IMR-90 (cell line): ENCODE data around the gene PPP3R2. TPM values are rescaled to one million over a fixed set of nuclear protein-coding genes. Genes with fewer than 3 reads are reported as not detected.

Source experiments
- ATAC-seq: fragments of 200-7000 bp; cut with Tn5 transposase; 2 replicates; pipeline ENCODE4 v1.9.1; 2020; ENCODE audit warnings: low read depth, mild to moderate bottlenecking, moderate library complexity
- BruUV-seq: library from RNA; stranded (reverse); fragments of 400-500 nt; replicated peaks from 2 replicates; lab custom pipeline; 2021; lab: Mats Ljungman, UMichigan
- CTCF ChIA-PET: fragments of 300-600 bp; formaldehyde crosslinking; extraction: SDS; loops from one replicate; lab custom pipeline; 2021; ENCODE audit warnings: antibody characterized with exemption; lab: Yijun Ruan, JAX
- POLR2A ChIA-PET: fragments of 300-600 bp; sonication (Branson Sonifier 250); formaldehyde crosslinking; loops from one replicate; lab custom pipeline; 2022; ENCODE audit warnings: antibody characterized with exemption; ENCODE audit not compliant: unreplicated experiment; lab: Charles Lee
- DNase-seq: peaks from one replicate; pipeline ENCODE4 v3.0.0; 2013
- H2AFZ ChIP-seq: replicated peaks from 2 replicates; pipeline ENCODE3; 2013; ENCODE audit warnings: low read length, mild to moderate bottlenecking; ENCODE audit not compliant: poor library complexity
- H2AK5ac ChIP-seq: 2 replicates; pipeline ENCODE4 v1.6.1; 2013; ENCODE audit warnings: low read depth, low read length, inconsistent platforms
- H2AK9ac ChIP-seq: replicated peaks from 2 replicates; pipeline ENCODE3; 2013; ENCODE audit warnings: mild to moderate bottlenecking, low read depth, low read length, moderate library complexity; ENCODE audit not compliant: poor library complexity
- H2BK120ac ChIP-seq: 2 replicates; pipeline ENCODE4 v1.6.1; 2013; ENCODE audit warnings: low read depth, low read length, inconsistent platforms
- H2BK15ac ChIP-seq: 3 replicates; pipeline ENCODE4 v1.6.1; 2013; ENCODE audit warnings: low read depth, low read length, inconsistent platforms
- H2BK20ac ChIP-seq: 2 replicates; pipeline ENCODE4 v1.6.1; 2013; ENCODE audit warnings: low read depth, mild to moderate bottlenecking, inconsistent platforms, low read length, moderate library complexity
- H2BK5ac ChIP-seq: 2 replicates; pipeline ENCODE4 v1.6.1; 2013; ENCODE audit warnings: mild to moderate bottlenecking, low read depth, low read length, inconsistent platforms; ENCODE audit not compliant: poor library complexity, severe bottlenecking
- H3K14ac ChIP-seq: replicated peaks from 2 replicates; pipeline ENCODE4 v1.6.1; 2013; ENCODE audit warnings: low read depth, low read length, inconsistent platforms
- H3K18ac ChIP-seq: 2 replicates; pipeline ENCODE4 v1.6.1; 2013; ENCODE audit warnings: low read depth, low read length, control low read depth
- H3K23ac ChIP-seq: 2 replicates; pipeline ENCODE4 v1.6.1; 2013; ENCODE audit warnings: low read depth, low read length, inconsistent platforms
- H3K27ac ChIP-seq: 2 replicates; pipeline ENCODE4 v1.5.1; 2013; ENCODE audit warnings: mild to moderate bottlenecking, control low read depth, low read length; ENCODE audit not compliant: insufficient read depth
- H3K27me3 ChIP-seq: 2 replicates; pipeline ENCODE4 v1.6.1; 2013; ENCODE audit warnings: low read length; ENCODE audit not compliant: control insufficient read depth, insufficient read depth
- H3K36me3 ChIP-seq: 2 replicates; pipeline ENCODE4 v1.6.1; 2013; ENCODE audit warnings: low read length, mixed read lengths; ENCODE audit not compliant: control insufficient read depth, insufficient read depth
- H3K4ac ChIP-seq: 2 replicates; pipeline ENCODE4 v1.6.1; 2013; ENCODE audit warnings: low read depth, low read length, inconsistent platforms
- H3K4me1 ChIP-seq: 2 replicates; pipeline ENCODE4 v1.6.1; 2013; ENCODE audit warnings: low read length, mixed read lengths; ENCODE audit not compliant: control insufficient read depth, insufficient read depth
- H3K4me2 ChIP-seq: 2 replicates; pipeline ENCODE4 v1.6.1; 2013; ENCODE audit warnings: low read depth, mild to moderate bottlenecking, control low read depth, low read length, moderate library complexity
- H3K4me3 ChIP-seq: 2 replicates; pipeline ENCODE4 v1.5.1; 2013; ENCODE audit warnings: low read depth, mild to moderate bottlenecking, control low read depth, low read length, moderate library complexity; ENCODE audit not compliant: insufficient read depth
- H3K56ac ChIP-seq: 2 replicates; pipeline ENCODE4 v1.6.1; 2013; ENCODE audit warnings: low read length, inconsistent platforms; ENCODE audit not compliant: insufficient read depth; ENCODE audit errors: extremely low read depth
- H3K79me1 ChIP-seq, 2 experiments: 2 replicates each; pipeline ENCODE4 v1.6.1; 2013; ENCODE audit warnings: low read length in 2 of 2, inconsistent platforms in 1 of 2, low read depth in 1 of 2
- H3K9ac ChIP-seq: 2 replicates; pipeline ENCODE4 v1.6.1; 2013; ENCODE audit warnings: low read depth, low read length, control low read depth
- H3K9me1 ChIP-seq: 2 replicates; pipeline ENCODE4 v1.6.1; 2013; ENCODE audit warnings: low read length, inconsistent platforms; ENCODE audit not compliant: insufficient read depth
- H3K9me3 ChIP-seq: 2 replicates; pipeline ENCODE4 v1.6.1; 2013; ENCODE audit warnings: low read length; ENCODE audit not compliant: control insufficient read depth, insufficient read depth
- H4K20me1 ChIP-seq: 2 replicates; pipeline ENCODE4 v1.6.1; 2013; ENCODE audit warnings: low read length, inconsistent platforms; ENCODE audit not compliant: insufficient read depth
- H4K5ac ChIP-seq: 2 replicates; pipeline ENCODE4 v1.6.1; 2013; ENCODE audit warnings: mild to moderate bottlenecking, low read depth, low read length, control low read depth
- H4K8ac ChIP-seq, 2 experiments: 2 replicates each; pipeline ENCODE4 v1.6.1; 2013; ENCODE audit warnings: low read depth in 2 of 2, low read length in 2 of 2, control low read depth in 1 of 2, inconsistent platforms in 1 of 2
- H4K91ac ChIP-seq: 2 replicates; pipeline ENCODE4 v1.6.1; 2013; ENCODE audit warnings: low read depth, low read length, inconsistent platforms; ENCODE audit not compliant: insufficient read depth
- BHLHE40 ChIP-seq: fragments of 150-350 bp; IDR thresholded peaks from 2 replicates; pipeline ENCODE4 v1.6.1; 2016; ENCODE audit warnings: mild to moderate bottlenecking, low read depth, low read length
- CEBPB ChIP-seq: IDR thresholded peaks from 2 replicates; pipeline ENCODE4 v1.6.1; 2012; ENCODE audit warnings: low read depth, low read length, improper control_type of control experiment
- CHD1 ChIP-seq: IDR thresholded peaks from 2 replicates; pipeline ENCODE4 v1.6.1; 2012; ENCODE audit warnings: low read depth, low read length, improper control_type of control experiment
- FOS ChIP-seq: fragments of 150-350 bp; IDR thresholded peaks from 2 replicates; pipeline ENCODE4 v1.6.1; 2016; ENCODE audit warnings: low read depth, low read length
- MAFK ChIP-seq: IDR thresholded peaks from 2 replicates; pipeline ENCODE4 v1.6.1; 2012; ENCODE audit warnings: low read depth, low read length, improper control_type of control experiment
- MAZ ChIP-seq: IDR thresholded peaks from 2 replicates; pipeline ENCODE4 v1.6.1; 2012; ENCODE audit warnings: low read depth, mild to moderate bottlenecking, low read length, improper control_type of control experiment, moderate library complexity, borderline replicate concordance
- MXI1 ChIP-seq: IDR thresholded peaks from 2 replicates; pipeline ENCODE4 v1.6.1; 2012; ENCODE audit warnings: low read depth, mild to moderate bottlenecking, low read length, moderate library complexity, borderline replicate concordance
- NFE2L2 ChIP-seq: fragments of 150-350 bp; IDR thresholded peaks from 2 replicates; pipeline ENCODE4 v1.6.1; 2016; ENCODE audit warnings: low read depth, mild to moderate bottlenecking, low read length
- POLR2A ChIP-seq: IDR thresholded peaks from 2 replicates; pipeline ENCODE4 v1.6.1; 2012; ENCODE audit warnings: mild to moderate bottlenecking, low read depth, low read length
- RAD21 ChIP-seq: IDR thresholded peaks from 2 replicates; pipeline ENCODE4 v1.6.1; 2012; ENCODE audit warnings: low read length, improper control_type of control experiment
- RCOR1 ChIP-seq: IDR thresholded peaks from 2 replicates; pipeline ENCODE4 v1.6.1; 2012; ENCODE audit warnings: mild to moderate bottlenecking, low read length, improper control_type of control experiment; ENCODE audit not compliant: insufficient replicate concordance
- RFX5 ChIP-seq: IDR thresholded peaks from 2 replicates; pipeline ENCODE4 v1.8.0; 2012; ENCODE audit warnings: low read depth, mild to moderate bottlenecking, low read length, moderate library complexity
- SMC3 ChIP-seq: fragments of 150-350 bp; IDR thresholded peaks from 2 replicates; pipeline ENCODE4 v1.6.1; 2016; ENCODE audit warnings: low read depth, mild to moderate bottlenecking, antibody characterized with exemption, low read length, moderate library complexity
- WGBS, 2 experiments: methylation state at CpG; one replicate each; pipeline versions ENCODE4 v1.1.5 to v1.1.7; 2013; ENCODE audit warnings: missing lambda C conversion rate in 2 of 2; ENCODE audit not compliant: insufficient read length in 1 of 2; ENCODE audit errors: extremely low coverage in 2 of 2; 5-methylcytosine and 5-hydroxymethylcytosine counted together
- dilution Hi-C: fragments of 300-500 bp; cut with HindIII; formaldehyde crosslinking; loops from one replicate; pipeline ENCODE4 v1.14.3; 2018; ENCODE audit warnings: low sequenced_read_pairs; ENCODE audit not compliant: unreplicated experiment
- in situ Hi-C: fragments of 300-500 bp; cut with MboI; formaldehyde crosslinking; loops from 3 replicates; pipeline ENCODE4 v1.14.3; 2019; ENCODE audit warnings: low sequenced_read_pairs, inconsistent platforms, mixed read lengths
- intact Hi-C: fragments of 100-400 bp; cut with micrococcal nuclease; formaldehyde crosslinking; loops from 2 replicates; pipeline ENCODE4 v1.10.0; 2022
- polyA plus RNA-seq, 3 experiments: library from polyadenylated mRNA; depleted of rRNA; stranded (reverse); fragments of >200 nt; gene quantifications; 2 replicates each; pipeline ENCODE4 v1.2.3, GENCODE V29; 2012; ENCODE audit warnings: low replicate concordance in 1 of 3
- total RNA-seq: library from RNA; depleted of rRNA; stranded (reverse); fragments of >200 nt; gene quantifications from 2 replicates; pipeline ENCODE4 v1.2.3, GENCODE V29; 2012
- TF ChIP-seq, protein P1 (sequence below): fragments of 150-350 bp; IDR thresholded peaks from 2 replicates; pipeline ENCODE4 v1.6.1; 2016; ENCODE audit warnings: low read depth, mild to moderate bottlenecking, low read length, moderate library complexity, borderline replicate concordance
- TF ChIP-seq, protein P2 (sequence below): conservative IDR thresholded peaks from 2 replicates; pipeline ENCODE4 v1.5.1; 2012; ENCODE audit warnings: mild to moderate bottlenecking, low read depth, low read length, improper control_type of control experiment
- TF ChIP-seq, protein P3 (sequence below): fragments of 150-350 bp; IDR thresholded peaks from 2 replicates; pipeline ENCODE4 v1.6.1; 2017; ENCODE audit warnings: mild to moderate bottlenecking, antibody characterized with exemption, low read length, low read depth

The PPP3R2 gene
- total and polyA plus RNA-seq, 2 of the 4 experiments (the other 2 are of a cell fraction), result not detected

DNA sequence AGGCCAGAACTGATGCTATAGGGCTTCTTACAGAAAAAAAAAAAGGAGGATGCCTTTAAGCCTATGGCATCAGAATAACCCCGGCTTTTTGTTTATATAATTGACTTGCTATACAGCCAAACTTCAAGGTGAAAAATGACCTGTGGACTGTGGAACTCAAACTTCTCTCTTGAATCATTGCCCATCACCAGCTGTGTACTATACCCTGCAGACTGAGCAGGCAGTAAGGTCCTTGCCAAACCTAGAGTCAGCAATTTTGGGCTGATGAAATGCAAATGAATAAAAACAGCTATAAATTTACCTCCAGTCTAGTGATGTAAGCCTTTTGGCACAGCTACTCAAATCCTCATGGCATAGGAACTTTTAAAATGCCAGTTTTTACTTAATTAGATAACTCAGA is 44.5 kb upstream of the PPP3R2 start:
- no peak overlapping the region for H4K91ac ChIP-seq
- no peak overlapping the region for H2BK15ac ChIP-seq
- in situ Hi-C loops (no loop called here), dilution Hi-C loops (no loop called here), intact Hi-C loops (no loop called here)
- no peak overlapping the region for H2BK120ac ChIP-seq
- no peaks in the 10 kb centered on the region for H3K79me1 ChIP-seq
- H3K4me3 ChIP-seq, result no peak overlapping the region
- no peaks in the 10 kb centered on the region for H3K4me1 ChIP-seq
- no peak overlapping the region for H3K27ac ChIP-seq
- H3K27me3 ChIP-seq, result no peaks in the 10 kb centered on the region
- H3K36me3 ChIP-seq, result no peaks in the 10 kb centered on the region
- no peak overlapping the region for H4K8ac ChIP-seq
- no peak overlapping the region for H2AFZ ChIP-seq
- H3K9me3 ChIP-seq, result 0 out of 2 replicates have a peak, but pooled peaks cover 2% of the 10 kb centered on the region
- DNase-seq (no peak), ATAC-seq (no peak)
- no peak overlapping the region for H2BK5ac ChIP-seq
- H3K4ac ChIP-seq, result no peak overlapping the region
- H3K18ac ChIP-seq, result no peak overlapping the region
- H2AK5ac ChIP-seq, result no peak overlapping the region
- no TSS peak for BruUV-seq
- WGBS, 2 experiments, result no CpG with 5 or more reads among the region's 1 CpG
- TF ChIP-seq RCOR1 (no peak), MAZ (no peak), POLR2A (no peak), MAFK (no peak), CEBPB (no peak), NFE2L2 (no peak), FOS (no peak), SMC3 (no peak), BHLHE40 (no peak), MXI1 (no peak), RFX5 (no peak), RAD21 (no peak), CHD1 (no peak)
- TF ChIP-seq, protein P1, sequence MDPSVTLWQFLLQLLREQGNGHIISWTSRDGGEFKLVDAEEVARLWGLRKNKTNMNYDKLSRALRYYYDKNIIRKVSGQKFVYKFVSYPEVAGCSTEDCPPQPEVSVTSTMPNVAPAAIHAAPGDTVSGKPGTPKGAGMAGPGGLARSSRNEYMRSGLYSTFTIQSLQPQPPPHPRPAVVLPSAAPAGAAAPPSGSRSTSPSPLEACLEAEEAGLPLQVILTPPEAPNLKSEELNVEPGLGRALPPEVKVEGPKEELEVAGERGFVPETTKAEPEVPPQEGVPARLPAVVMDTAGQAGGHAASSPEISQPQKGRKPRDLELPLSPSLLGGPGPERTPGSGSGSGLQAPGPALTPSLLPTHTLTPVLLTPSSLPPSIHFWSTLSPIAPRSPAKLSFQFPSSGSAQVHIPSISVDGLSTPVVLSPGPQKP, result no peak
- TF ChIP-seq, protein P2, sequence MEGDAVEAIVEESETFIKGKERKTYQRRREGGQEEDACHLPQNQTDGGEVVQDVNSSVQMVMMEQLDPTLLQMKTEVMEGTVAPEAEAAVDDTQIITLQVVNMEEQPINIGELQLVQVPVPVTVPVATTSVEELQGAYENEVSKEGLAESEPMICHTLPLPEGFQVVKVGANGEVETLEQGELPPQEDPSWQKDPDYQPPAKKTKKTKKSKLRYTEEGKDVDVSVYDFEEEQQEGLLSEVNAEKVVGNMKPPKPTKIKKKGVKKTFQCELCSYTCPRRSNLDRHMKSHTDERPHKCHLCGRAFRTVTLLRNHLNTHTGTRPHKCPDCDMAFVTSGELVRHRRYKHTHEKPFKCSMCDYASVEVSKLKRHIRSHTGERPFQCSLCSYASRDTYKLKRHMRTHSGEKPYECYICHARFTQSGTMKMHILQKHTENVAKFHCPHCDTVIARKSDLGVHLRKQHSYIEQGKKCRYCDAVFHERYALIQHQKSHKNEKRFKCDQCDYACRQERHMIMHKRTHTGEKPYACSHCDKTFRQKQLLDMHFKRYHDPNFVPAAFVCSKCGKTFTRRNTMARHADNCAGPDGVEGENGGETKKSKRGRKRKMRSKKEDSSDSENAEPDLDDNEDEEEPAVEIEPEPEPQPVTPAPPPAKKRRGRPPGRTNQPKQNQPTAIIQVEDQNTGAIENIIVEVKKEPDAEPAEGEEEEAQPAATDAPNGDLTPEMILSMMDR, result no peak
- TF ChIP-seq, protein P3, sequence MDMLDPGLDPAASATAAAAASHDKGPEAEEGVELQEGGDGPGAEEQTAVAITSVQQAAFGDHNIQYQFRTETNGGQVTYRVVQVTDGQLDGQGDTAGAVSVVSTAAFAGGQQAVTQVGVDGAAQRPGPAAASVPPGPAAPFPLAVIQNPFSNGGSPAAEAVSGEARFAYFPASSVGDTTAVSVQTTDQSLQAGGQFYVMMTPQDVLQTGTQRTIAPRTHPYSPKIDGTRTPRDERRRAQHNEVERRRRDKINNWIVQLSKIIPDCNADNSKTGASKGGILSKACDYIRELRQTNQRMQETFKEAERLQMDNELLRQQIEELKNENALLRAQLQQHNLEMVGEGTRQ, result no peak
- no peak overlapping the region for H3K9ac ChIP-seq
- POLR2A ChIA-PET, result no interaction called here
- no peaks in the 10 kb centered on the region for H3K9me1 ChIP-seq
- no peak overlapping the region for H2BK20ac ChIP-seq
- H3K56ac ChIP-seq, result no peak overlapping the region
- CTCF ChIA-PET, result interaction anchor here (0.6 kb wide), 1 partner anchor 1245 kb away, joined by 3 read pairs; no protein-coding TSS in a partner anchor
- no peak overlapping the region for H4K5ac ChIP-seq
- no peak overlapping the region for H2AK9ac ChIP-seq
- no peak overlapping the region for H3K14ac ChIP-seq
- no peak overlapping the region for H3K4me2 ChIP-seq
- no peak overlapping the region for H3K23ac ChIP-seq
- no peaks in the 10 kb centered on the region for H4K20me1 ChIP-seq
